Measurements from ENCODE around the gene ZBTB7C. TPM values are rescaled to one million over a fixed set of nuclear protein-coding genes. Genes with fewer than 3 reads are reported as not detected.

Gene ZBTB7C
- total and polyA plus RNA-seq, 2 donors (not counting 1 experiment from before 2014, with no cell fraction given), result not detected

DNA sequence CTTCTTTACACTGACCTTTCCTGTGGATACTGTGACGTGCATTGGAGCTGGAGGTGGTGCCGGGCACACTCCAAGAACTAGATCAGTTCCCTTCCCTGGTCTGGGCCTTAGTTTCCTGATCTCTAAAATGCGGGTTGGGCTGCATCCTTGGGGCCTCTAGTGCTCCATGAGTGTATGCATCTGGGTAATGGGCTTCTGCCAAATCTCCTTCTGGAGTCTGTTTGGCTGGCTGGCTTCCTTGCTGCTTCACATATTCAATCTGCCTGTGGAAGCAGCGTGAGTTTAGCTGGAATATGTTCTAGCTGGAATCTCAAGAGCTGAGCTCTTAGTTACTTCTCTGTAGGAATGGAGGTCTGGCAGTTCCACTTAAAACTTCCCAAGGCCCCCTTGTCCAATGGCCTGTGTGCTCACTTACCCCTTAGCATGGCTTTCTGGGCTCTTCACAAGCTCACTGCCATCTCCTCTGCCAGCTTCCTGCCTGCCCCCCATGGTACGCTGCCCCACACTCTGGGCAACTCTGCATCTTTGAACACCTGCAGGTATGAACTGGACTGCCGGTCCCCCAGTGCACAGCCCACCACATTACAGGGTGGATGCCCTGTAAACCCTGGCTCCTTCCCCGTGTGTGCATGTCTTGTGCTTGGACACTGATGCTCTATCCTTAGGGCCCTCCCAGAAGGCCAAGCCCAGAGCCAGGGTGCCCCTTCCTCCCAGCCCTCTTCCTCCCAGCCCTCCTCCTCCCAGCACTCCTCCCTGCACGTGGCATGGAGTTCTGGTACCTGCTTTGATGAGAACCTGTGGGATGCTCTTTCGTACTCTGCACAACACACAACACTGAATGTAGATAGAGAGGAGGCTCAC, 375.2 kb downstream of the ZBTB7C start:
- no peak overlapping the region for H2AFZ ChIP-seq (ENCODE audit: insufficient read depth, low read depth, low read length, poor library complexity, severe bottlenecking)
- H3K27ac Mint-ChIP-seq, result no peak overlapping the region
- no peak for DNase-seq
- H3K36me3 ChIP-seq (replicated peaks in 1 of 2; ENCODE audit: control extremely low read depth in 1 of 2, control insufficient read depth in 1 of 2, extremely low read depth in 1 of 2, insufficient read depth in 2 of 2, low read length in 1 of 2), result no peaks in the 10 kb centered on the region
- WGBS (ENCODE audit: insufficient coverage), result 88% methylated on average over 5 of the region's 9 CpGs
- POLR2A ChIA-PET, result no interaction called here
- H3K4me1 ChIP-seq (ENCODE audit: control insufficient read depth in 2 of 2, insufficient read depth in 2 of 2, low read length in 2 of 2), result no peaks in the 10 kb centered on the region
- H3K4me1 Mint-ChIP-seq, result no peaks in the 10 kb centered on the region
- H3K4me3 Mint-ChIP-seq, result no peak overlapping the region
- no peak overlapping the region for H3K4me2 ChIP-seq (replicated peaks; ENCODE audit: low read depth, low read length, poor library complexity, severe bottlenecking)
- ATAC-seq (ENCODE audit: low read depth), result no peak
- no peak overlapping the region for H3K9ac ChIP-seq (ENCODE audit: low read length)
- no peaks in the 10 kb centered on the region for H3K79me2 ChIP-seq (ENCODE audit: control insufficient read depth, insufficient read depth, low read length)
- H3K4me3 ChIP-seq (ENCODE audit: control extremely low read depth in 1 of 5, extremely low read depth in 1 of 5, insufficient read depth in 1 of 5, low read depth in 2 of 5, low read length in 4 of 5), result no peak overlapping the region
- peaks cover 4% of the 10 kb centered on the region for H3K27me3 Mint-ChIP-seq
- no peaks in the 10 kb centered on the region for H3K9me3 Mint-ChIP-seq (ENCODE audit: insufficient read depth)
- no peaks in the 10 kb centered on the region for H3K9me3 ChIP-seq (ENCODE audit: control extremely low read depth in 1 of 3, control insufficient read depth in 2 of 3, insufficient read depth in 1 of 3, low read length in 2 of 3)
- intact Hi-C loops (cut with micrococcal nuclease), result no loop called here
- H4K20me1 ChIP-seq (ENCODE audit: control insufficient read depth, insufficient read depth, low read length, poor library complexity, severe bottlenecking), result no peaks in the 10 kb centered on the region
- CTCF ChIA-PET, result interaction anchor here (0.9 kb wide), 1 partner anchor 262 kb away, joined by 4 read pairs; no protein-coding TSS in a partner anchor
- H3K27me3 ChIP-seq (replicated peaks in 1 of 4; ENCODE audit: control extremely low read depth in 1 of 4, control insufficient read depth in 3 of 4, insufficient read depth in 4 of 4, low read length in 3 of 4), result no peaks in the 10 kb centered on the region
- H3K27ac ChIP-seq (ENCODE audit: low read length in 2 of 2), result no peak overlapping the region
- TF ChIP-seq, protein P1, sequence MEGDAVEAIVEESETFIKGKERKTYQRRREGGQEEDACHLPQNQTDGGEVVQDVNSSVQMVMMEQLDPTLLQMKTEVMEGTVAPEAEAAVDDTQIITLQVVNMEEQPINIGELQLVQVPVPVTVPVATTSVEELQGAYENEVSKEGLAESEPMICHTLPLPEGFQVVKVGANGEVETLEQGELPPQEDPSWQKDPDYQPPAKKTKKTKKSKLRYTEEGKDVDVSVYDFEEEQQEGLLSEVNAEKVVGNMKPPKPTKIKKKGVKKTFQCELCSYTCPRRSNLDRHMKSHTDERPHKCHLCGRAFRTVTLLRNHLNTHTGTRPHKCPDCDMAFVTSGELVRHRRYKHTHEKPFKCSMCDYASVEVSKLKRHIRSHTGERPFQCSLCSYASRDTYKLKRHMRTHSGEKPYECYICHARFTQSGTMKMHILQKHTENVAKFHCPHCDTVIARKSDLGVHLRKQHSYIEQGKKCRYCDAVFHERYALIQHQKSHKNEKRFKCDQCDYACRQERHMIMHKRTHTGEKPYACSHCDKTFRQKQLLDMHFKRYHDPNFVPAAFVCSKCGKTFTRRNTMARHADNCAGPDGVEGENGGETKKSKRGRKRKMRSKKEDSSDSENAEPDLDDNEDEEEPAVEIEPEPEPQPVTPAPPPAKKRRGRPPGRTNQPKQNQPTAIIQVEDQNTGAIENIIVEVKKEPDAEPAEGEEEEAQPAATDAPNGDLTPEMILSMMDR (IDR thresholded peaks at IDR 0.05), result no peak
- no peak for TF ChIP-seq EZH2 (IDR thresholded peaks at IDR 0.05; ENCODE audit: borderline replicate concordance, insufficient read depth, low read depth, low read length, poor library complexity, severe bottlenecking)

All from B cell (primary cell).